ENCODE measurements around the gene ERI2. TPM values are rescaled to one million over a fixed set of nuclear protein-coding genes. Genes with fewer than 3 reads are reported as not detected.
A peak's percentile ranks its signal among the peaks of the same experiment; 100 is the strongest.

ERI2 gene
- total and polyA plus RNA-seq, 2 of the 13 experiments (the other 11 are each of a cell fraction or from before 2014, with no cell fraction given), result 17.4 to 41.3 TPM

DNA sequence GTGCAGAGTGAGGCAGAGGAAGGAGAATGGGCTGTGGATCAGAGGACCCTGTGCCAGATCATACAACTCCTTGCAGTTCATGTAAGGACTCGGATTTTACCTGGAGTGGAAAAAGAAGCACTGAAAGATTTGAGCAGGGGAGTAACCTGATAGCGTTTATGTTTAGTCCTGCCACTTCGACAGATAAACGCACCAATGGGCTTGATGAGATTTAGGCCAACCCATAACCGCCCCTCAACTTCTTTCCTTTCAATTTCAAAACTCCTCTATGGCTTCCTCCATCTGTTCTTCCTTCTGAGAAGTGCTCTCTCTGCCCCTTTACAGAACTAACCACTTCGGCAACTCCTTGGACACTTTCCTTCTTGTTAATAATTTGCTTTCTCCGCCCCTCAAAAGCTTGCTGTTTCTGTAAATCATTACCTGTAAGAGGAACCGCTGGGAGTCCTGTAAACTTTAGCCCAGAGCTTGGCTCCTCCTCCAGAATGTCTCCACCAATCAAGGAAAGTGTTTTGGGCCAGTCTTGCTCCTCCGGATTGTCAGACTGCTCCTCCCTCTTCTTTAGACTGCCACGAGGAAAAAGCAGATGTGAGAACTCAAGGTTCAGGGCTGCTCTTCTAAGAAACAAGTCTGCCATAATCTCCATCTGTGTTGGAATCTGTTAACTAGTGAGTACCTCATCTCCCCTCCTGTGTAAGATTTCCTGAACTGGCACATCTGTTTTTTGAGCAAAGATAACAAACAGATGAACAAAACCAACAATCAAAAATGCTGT is 42.6 kb downstream of the ERI2 start, which contains the start of gene ACSM3 (continued):
- TF ChIP-seq, protein P1, sequence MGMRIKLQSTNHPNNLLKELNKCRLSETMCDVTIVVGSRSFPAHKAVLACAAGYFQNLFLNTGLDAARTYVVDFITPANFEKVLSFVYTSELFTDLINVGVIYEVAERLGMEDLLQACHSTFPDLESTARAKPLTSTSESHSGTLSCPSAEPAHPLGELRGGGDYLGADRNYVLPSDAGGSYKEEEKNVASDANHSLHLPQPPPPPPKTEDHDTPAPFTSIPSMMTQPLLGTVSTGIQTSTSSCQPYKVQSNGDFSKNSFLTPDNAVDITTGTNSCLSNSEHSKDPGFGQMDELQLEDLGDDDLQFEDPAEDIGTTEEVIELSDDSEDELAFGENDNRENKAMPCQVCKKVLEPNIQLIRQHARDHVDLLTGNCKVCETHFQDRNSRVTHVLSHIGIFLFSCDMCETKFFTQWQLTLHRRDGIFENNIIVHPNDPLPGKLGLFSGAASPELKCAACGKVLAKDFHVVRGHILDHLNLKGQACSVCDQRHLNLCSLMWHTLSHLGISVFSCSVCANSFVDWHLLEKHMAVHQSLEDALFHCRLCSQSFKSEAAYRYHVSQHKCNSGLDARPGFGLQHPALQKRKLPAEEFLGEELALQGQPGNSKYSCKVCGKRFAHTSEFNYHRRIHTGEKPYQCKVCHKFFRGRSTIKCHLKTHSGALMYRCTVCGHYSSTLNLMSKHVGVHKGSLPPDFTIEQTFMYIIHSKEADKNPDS (CRISPR knock-in tag; IDR thresholded peaks at IDR 0.05), result no peak
- TF ChIP-seq, protein P2, sequence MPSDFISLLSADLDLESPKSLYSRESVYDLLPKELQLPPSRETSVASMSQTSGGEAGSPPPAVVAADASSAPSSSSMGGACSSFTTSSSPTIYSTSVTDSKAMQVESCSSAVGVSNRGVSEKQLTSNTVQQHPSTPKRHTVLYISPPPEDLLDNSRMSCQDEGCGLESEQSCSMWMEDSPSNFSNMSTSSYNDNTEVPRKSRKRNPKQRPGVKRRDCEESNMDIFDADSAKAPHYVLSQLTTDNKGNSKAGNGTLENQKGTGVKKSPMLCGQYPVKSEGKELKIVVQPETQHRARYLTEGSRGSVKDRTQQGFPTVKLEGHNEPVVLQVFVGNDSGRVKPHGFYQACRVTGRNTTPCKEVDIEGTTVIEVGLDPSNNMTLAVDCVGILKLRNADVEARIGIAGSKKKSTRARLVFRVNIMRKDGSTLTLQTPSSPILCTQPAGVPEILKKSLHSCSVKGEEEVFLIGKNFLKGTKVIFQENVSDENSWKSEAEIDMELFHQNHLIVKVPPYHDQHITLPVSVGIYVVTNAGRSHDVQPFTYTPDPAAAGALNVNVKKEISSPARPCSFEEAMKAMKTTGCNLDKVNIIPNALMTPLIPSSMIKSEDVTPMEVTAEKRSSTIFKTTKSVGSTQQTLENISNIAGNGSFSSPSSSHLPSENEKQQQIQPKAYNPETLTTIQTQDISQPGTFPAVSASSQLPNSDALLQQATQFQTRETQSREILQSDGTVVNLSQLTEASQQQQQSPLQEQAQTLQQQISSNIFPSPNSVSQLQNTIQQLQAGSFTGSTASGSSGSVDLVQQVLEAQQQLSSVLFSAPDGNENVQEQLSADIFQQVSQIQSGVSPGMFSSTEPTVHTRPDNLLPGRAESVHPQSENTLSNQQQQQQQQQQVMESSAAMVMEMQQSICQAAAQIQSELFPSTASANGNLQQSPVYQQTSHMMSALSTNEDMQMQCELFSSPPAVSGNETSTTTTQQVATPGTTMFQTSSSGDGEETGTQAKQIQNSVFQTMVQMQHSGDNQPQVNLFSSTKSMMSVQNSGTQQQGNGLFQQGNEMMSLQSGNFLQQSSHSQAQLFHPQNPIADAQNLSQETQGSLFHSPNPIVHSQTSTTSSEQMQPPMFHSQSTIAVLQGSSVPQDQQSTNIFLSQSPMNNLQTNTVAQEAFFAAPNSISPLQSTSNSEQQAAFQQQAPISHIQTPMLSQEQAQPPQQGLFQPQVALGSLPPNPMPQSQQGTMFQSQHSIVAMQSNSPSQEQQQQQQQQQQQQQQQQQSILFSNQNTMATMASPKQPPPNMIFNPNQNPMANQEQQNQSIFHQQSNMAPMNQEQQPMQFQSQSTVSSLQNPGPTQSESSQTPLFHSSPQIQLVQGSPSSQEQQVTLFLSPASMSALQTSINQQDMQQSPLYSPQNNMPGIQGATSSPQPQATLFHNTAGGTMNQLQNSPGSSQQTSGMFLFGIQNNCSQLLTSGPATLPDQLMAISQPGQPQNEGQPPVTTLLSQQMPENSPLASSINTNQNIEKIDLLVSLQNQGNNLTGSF (CRISPR knock-in tag; IDR thresholded peaks at IDR 0.05), result no peak
- peak; percentile 82 for TF ChIP-seq ZNF263 (CRISPR knock-in tag; IDR thresholded peaks at IDR 0.05)
- TF ChIP-seq ZNF274 (CRISPR knock-in tag; IDR thresholded peaks at IDR 0.05), result no peak
- no peak for TF ChIP-seq NFE2L2 (IDR thresholded peaks at IDR 0.05; ENCODE audit: low read length)
- TF ChIP-seq HIVEP1 (CRISPR knock-in tag; IDR thresholded peaks at IDR 0.05), result no peak
- TF ChIP-seq, protein P3, sequence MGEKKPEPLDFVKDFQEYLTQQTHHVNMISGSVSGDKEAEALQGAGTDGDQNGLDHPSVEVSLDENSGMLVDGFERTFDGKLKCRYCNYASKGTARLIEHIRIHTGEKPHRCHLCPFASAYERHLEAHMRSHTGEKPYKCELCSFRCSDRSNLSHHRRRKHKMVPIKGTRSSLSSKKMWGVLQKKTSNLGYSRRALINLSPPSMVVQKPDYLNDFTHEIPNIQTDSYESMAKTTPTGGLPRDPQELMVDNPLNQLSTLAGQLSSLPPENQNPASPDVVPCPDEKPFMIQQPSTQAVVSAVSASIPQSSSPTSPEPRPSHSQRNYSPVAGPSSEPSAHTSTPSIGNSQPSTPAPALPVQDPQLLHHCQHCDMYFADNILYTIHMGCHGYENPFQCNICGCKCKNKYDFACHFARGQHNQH (CRISPR knock-in tag; IDR thresholded peaks at IDR 0.05), result no peak; the same call in 1 of the 2 replicates
- TF ChIP-seq, protein P4, sequence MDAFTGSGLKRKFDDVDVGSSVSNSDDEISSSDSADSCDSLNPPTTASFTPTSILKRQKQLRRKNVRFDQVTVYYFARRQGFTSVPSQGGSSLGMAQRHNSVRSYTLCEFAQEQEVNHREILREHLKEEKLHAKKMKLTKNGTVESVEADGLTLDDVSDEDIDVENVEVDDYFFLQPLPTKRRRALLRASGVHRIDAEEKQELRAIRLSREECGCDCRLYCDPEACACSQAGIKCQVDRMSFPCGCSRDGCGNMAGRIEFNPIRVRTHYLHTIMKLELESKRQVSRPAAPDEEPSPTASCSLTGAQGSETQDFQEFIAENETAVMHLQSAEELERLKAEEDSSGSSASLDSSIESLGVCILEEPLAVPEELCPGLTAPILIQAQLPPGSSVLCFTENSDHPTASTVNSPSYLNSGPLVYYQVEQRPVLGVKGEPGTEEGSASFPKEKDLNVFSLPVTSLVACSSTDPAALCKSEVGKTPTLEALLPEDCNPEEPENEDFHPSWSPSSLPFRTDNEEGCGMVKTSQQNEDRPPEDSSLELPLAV (CRISPR knock-in tag; conservative IDR thresholded peaks at IDR 0.05; ENCODE audit: low read depth), result no peak
- TF ChIP-seq NCOA2 (CRISPR knock-in tag; IDR thresholded peaks at IDR 0.05), result no peak
- TF ChIP-seq, protein P5, sequence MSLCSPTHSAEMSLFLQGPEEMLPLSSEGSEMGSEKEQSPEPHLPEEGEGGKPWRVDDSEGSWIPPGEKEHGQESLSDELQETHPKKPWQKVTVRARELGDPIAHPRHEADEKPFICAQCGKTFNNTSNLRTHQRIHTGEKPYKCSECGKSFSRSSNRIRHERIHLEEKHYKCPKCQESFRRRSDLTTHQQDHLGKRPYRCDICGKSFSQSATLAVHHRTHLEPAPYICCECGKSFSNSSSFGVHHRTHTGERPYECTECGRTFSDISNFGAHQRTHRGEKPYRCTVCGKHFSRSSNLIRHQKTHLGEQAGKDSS (CRISPR knock-in tag; IDR thresholded peaks at IDR 0.05; ENCODE audit: borderline replicate concordance, low read depth), result no peak
- TF ChIP-seq ZKSCAN8 (CRISPR knock-in tag; IDR thresholded peaks at IDR 0.05; ENCODE audit: borderline replicate concordance), result no peak
- TF ChIP-seq ZNF614 (CRISPR knock-in tag; IDR thresholded peaks at IDR 0.05; ENCODE audit: borderline replicate concordance), result no peak
- no peak for TF ChIP-seq KLF13 (CRISPR knock-in tag; IDR thresholded peaks at IDR 0.05)
- peak; percentile 10 for TF ChIP-seq ZNF781 (CRISPR knock-in tag; IDR thresholded peaks at IDR 0.05; ENCODE audit: borderline replicate concordance, not compliant biosample characterization)
- TF ChIP-seq, protein P6, sequence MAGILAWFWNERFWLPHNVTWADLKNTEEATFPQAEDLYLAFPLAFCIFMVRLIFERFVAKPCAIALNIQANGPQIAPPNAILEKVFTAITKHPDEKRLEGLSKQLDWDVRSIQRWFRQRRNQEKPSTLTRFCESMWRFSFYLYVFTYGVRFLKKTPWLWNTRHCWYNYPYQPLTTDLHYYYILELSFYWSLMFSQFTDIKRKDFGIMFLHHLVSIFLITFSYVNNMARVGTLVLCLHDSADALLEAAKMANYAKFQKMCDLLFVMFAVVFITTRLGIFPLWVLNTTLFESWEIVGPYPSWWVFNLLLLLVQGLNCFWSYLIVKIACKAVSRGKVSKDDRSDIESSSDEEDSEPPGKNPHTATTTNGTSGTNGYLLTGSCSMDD (CRISPR knock-in tag; IDR thresholded peaks at IDR 0.05), result no peak
- no peak for TF ChIP-seq NFE2 (CRISPR knock-in tag; IDR thresholded peaks at IDR 0.05)
- TF ChIP-seq ZBTB7A (CRISPR knock-in tag; IDR thresholded peaks at IDR 0.05), result no peak

Measured in HepG2 (cell line).